ENCODE measurements around the gene FAM13C. TPM values are rescaled to one million over a fixed set of nuclear protein-coding genes. Genes with fewer than 3 reads are reported as not detected.

Gene FAM13C
- total RNA-seq, 4 donors from 2014 or later, result 2.8 to 26.9 (median 7.1) TPM

DNA sequence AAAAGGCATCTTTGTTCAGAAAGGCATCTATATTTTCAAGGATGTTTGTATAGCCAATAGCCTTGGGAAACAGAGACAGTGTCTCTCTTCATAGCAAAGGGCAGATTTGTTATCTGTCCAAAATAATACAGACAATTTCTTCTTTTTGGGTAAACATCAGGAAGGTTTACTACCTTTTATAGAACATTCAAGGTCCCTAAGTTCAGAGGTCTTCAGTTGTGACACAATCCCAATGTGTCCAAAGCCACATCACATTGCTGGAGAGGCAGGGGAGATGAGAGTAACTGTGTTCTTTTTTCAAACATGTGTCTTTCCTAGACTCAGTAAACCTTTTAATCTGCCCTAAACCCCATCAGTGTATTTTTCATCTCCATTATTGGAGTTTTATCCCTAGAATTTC lies 33.6 kb upstream of the FAM13C start:
- no peaks in the 10 kb centered on the region for H3K36me3 ChIP-seq
- no peak overlapping the region for H3K4me3 ChIP-seq
- no peak overlapping the region for H3K27ac ChIP-seq
- no peak for DNase-seq
- no peaks in the 10 kb centered on the region for H3K27me3 ChIP-seq
- TF ChIP-seq POLR2A (IDR thresholded peaks at IDR 0.05), result no peak
- TF ChIP-seq, protein P1, sequence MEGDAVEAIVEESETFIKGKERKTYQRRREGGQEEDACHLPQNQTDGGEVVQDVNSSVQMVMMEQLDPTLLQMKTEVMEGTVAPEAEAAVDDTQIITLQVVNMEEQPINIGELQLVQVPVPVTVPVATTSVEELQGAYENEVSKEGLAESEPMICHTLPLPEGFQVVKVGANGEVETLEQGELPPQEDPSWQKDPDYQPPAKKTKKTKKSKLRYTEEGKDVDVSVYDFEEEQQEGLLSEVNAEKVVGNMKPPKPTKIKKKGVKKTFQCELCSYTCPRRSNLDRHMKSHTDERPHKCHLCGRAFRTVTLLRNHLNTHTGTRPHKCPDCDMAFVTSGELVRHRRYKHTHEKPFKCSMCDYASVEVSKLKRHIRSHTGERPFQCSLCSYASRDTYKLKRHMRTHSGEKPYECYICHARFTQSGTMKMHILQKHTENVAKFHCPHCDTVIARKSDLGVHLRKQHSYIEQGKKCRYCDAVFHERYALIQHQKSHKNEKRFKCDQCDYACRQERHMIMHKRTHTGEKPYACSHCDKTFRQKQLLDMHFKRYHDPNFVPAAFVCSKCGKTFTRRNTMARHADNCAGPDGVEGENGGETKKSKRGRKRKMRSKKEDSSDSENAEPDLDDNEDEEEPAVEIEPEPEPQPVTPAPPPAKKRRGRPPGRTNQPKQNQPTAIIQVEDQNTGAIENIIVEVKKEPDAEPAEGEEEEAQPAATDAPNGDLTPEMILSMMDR (IDR thresholded peaks at IDR 0.05), result no peak
- H3K9me3 ChIP-seq, result no peaks in the 10 kb centered on the region
- no peaks in the 10 kb centered on the region for H3K4me1 ChIP-seq
- intact Hi-C loops (cut with DNase I), result no loop called here

DNA sequence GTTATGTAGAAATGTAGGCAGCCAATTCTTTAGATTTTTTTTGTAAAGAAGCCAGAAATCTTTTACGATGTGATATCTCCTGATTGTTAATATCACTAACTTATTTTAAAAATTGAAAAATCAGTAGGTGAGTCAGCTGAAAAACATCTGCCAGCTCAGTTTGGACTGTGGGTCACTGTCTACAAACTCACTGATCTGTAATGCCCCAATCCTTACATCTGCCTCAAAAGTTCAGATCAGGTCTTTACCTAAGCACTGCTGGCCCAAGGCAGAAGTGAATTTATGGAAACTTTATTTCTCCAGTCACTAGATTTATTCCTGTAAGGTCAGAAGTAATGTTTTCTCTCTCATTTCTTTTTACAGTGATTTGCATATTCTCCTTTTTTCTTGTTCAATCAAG lies 31.0 kb upstream of the FAM13C start:
- DNase-seq, result no peak
- Histone ChIP-seq H3K36me3 (no peaks in the 10 kb centered on the region), H3K4me1 (no peaks in the 10 kb centered on the region), H3K4me3 (no peak overlapping the region), H3K9me3 (no peaks in the 10 kb centered on the region), H3K27ac (no peak overlapping the region), H3K27me3 (no peaks in the 10 kb centered on the region)
- no peak for TF ChIP-seq POLR2A (IDR thresholded peaks at IDR 0.05)
- TF ChIP-seq, protein P1 (IDR thresholded peaks at IDR 0.05), result no peak
- intact Hi-C loops (cut with DNase I), result no loop called here
- WGBS, 2 donors, result 58 to 67% methylated on average over 1 of the region's 1 CpG

DNA sequence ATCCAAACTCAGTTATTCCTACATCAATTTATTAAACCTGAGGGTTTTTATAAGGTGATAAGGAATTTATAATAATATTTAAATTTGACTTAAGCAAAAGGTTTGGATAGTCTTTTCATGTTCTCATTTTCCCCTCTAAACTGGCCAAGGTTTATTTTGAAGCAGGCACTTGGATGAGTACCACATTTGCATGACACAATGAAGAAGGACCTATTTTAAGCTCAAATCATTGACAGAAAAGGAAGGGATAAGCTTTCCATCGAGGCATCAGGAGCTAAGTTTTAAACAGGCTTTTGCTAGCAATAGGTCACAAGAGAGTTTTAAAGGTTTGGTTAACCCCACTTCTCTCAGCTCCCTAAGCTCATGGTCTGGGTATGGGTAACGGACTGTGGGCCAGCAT lies 28.7 kb upstream of the FAM13C start:
- H3K9me3 ChIP-seq, result no peaks in the 10 kb centered on the region
- TF ChIP-seq, protein P1 (IDR thresholded peaks at IDR 0.05), result no peak
- TF ChIP-seq POLR2A (IDR thresholded peaks at IDR 0.05), result no peak
- intact Hi-C loops (cut with DNase I), result no loop called here
- H3K36me3 ChIP-seq, result no peaks in the 10 kb centered on the region
- H3K4me3 ChIP-seq, result no peak overlapping the region
- 42 to 51% methylated on average over 2 of the region's 2 CpGs for WGBS, 2 donors
- H3K27ac ChIP-seq, result no peak overlapping the region
- no peaks in the 10 kb centered on the region for H3K27me3 ChIP-seq
- no peaks in the 10 kb centered on the region for H3K4me1 ChIP-seq
- no peak for DNase-seq

DNA sequence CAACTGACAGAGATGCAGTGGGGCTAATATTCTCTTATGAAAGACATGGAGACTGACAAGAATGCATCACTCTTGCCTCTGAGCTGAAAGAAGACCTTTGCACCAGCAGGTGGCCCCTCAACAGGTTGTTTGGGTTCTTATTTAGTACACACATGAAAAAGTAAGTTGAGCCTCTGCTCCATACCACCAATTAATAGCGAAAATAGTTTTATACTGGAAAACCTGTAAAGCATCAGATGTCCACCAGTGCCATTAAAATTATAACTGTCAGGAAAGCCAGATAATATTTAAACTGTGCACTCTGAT lies 26.3 kb upstream of the FAM13C start:
- TF ChIP-seq POLR2A (IDR thresholded peaks at IDR 0.05), result no peak
- TF ChIP-seq, protein P1 (IDR thresholded peaks at IDR 0.05), result no peak
- 79 to 90% methylated on average over 1 of the region's 1 CpG for WGBS, 2 donors
- no peaks in the 10 kb centered on the region for H3K36me3 ChIP-seq
- H3K9me3 ChIP-seq, result no peaks in the 10 kb centered on the region
- no peaks in the 10 kb centered on the region for H3K27me3 ChIP-seq
- intact Hi-C loops (cut with DNase I), result no loop called here
- no peak overlapping the region for H3K27ac ChIP-seq
- no peak for DNase-seq
- H3K4me1 ChIP-seq, result peaks cover 0 to 5% (median 0%) of the 10 kb centered on the region in 3 donors
- no peak overlapping the region for H3K4me3 ChIP-seq

DNA sequence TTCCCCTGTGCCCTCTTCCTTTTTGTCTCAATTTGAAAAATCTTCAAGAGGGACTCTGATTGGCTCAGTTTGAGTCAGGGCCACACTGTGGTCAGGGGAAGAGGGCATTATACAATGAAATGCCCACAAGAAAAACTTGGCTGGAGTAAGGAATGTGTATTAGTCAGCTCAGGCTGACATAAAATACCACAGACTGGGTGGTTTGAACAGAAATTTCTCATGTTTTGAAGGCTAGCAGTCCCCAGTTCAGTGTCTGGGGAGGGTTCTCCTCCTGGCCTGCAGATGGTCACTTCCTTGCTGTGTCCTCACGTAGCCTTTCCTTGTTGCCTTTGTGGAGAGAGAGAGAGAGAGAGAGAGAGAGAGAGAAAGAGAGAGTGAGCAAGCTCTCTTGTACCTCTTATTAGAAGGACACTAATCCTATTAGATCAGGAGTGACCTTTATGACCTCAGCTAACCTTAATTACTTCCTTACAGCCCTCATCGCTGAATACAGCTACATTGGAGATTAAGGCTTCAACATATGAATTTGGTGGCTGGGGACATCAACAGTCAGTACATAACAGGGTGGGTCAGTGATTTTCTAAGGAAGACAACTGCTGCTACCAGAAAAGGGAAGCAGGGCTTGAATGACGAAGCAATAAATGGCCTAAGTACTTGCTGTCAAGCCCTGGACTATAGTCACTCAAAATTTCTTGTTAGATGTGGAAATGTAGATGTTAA lies 25.8 kb upstream of the FAM13C start:
- intact Hi-C loops (cut with DNase I), result no loop called here
- WGBS, 2 donors, result 48 to 59% methylated on average over 3 of the region's 3 CpGs
- peak overlapping the region in 2 of 4 donors; percentile 15 to 38 for H3K27ac ChIP-seq
- H3K9me3 ChIP-seq, result no peaks in the 10 kb centered on the region
- no peak for TF ChIP-seq POLR2A (IDR thresholded peaks at IDR 0.05)
- TF ChIP-seq, protein P1 (IDR thresholded peaks at IDR 0.05), result no peak
- H3K4me1 ChIP-seq, result peaks cover 0 to 10% (median 0%) of the 10 kb centered on the region in 3 donors
- DNase-seq, result no peak
- no peaks in the 10 kb centered on the region for H3K36me3 ChIP-seq
- no peak overlapping the region for H3K4me3 ChIP-seq
- no peaks in the 10 kb centered on the region for H3K27me3 ChIP-seq
